Neural cell (in vitro differentiated cells): ENCODE measurements around the gene BICRA.

Experiments
- POLR2AphosphoS5 ChIP-seq: IDR thresholded peaks from 2 replicates; pipeline ENCODE4 v1.6.1; 2012
- SMC3 ChIP-seq: fragments of 450-650 bp; conservative IDR thresholded peaks from 2 replicates; pipeline ENCODE4 v1.6.1; 2014; ENCODE audit warnings: antibody characterized with exemption, mild to moderate bottlenecking, moderate library complexity; ENCODE audit not compliant: poor library complexity
- TF ChIP-seq, protein P1 (sequence below): fragments of 450-650 bp; IDR thresholded peaks from 2 replicates; pipeline ENCODE4 v1.5.1; 2014; ENCODE audit warnings: antibody characterized with exemption, mild to moderate bottlenecking, moderate library complexity; ENCODE audit not compliant: poor library complexity, severe bottlenecking

DNA sequence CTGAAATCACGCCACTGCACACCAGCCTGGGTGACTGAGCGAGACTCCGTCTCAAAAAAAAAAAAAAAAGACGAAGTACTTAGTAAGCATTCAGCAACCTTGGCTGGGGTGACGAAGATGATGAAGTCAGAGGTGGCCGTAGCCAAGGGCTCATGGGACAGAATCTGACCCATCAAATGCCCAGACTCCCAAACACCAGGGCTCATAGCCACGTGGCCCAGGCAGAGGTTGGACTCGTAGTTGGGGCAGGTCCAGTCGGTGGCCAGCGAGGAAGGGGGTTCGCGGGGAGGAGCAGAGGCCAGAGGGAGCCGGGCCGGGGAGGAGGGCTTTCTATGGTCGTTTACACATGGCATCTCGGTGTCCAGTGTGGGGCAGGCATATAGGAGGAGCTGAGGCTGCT is 52.2 kb downstream of the BICRA start:
- no peak for TF ChIP-seq POLR2AphosphoS5
- TF ChIP-seq, protein P1, sequence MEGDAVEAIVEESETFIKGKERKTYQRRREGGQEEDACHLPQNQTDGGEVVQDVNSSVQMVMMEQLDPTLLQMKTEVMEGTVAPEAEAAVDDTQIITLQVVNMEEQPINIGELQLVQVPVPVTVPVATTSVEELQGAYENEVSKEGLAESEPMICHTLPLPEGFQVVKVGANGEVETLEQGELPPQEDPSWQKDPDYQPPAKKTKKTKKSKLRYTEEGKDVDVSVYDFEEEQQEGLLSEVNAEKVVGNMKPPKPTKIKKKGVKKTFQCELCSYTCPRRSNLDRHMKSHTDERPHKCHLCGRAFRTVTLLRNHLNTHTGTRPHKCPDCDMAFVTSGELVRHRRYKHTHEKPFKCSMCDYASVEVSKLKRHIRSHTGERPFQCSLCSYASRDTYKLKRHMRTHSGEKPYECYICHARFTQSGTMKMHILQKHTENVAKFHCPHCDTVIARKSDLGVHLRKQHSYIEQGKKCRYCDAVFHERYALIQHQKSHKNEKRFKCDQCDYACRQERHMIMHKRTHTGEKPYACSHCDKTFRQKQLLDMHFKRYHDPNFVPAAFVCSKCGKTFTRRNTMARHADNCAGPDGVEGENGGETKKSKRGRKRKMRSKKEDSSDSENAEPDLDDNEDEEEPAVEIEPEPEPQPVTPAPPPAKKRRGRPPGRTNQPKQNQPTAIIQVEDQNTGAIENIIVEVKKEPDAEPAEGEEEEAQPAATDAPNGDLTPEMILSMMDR: no peak
- TF ChIP-seq SMC3: no peak
